LNCaP clone FGC (cell line): ENCODE measurements around the gene SORCS2.

Experiments used
- DNase-seq: peaks from one replicate; pipeline ENCODE4 v3.0.0-alpha.2; 2011; ENCODE audit warnings: low read depth
- H3K4me3 ChIP-seq: 2 replicates; pipeline ENCODE4 v1.5.1; 2011; ENCODE audit warnings: mild to moderate bottlenecking, low read depth, low read length, control low read depth
- TF ChIP-seq, protein P1 (sequence below): IDR thresholded peaks from 2 replicates; pipeline ENCODE4 v1.5.1; 2012; ENCODE audit warnings: mild to moderate bottlenecking; ENCODE audit not compliant: control insufficient read depth, insufficient read depth; ENCODE audit errors: extremely low read depth

The SORCS2 gene

DNA sequence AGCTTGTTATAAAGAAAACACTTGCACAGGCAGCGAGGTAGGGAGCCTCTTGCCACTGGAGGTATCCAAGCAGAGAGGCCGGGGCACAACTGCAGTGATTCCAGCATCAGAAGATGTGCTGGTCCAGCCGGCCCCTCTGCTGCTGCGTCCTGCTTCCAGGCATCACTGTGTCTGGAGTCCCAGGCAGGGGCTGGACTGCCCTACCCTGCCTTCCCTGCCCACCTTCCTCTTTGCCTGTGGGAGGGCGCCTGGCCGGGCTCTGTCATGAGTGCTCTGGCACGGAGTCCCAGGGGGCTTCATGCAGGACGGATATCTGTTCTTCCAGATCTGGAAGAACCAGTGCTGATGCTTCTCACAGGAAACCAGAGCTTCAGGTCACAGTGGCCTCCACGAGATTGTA, 430.0 kb downstream of the SORCS2 start:
- TF ChIP-seq, protein P1, sequence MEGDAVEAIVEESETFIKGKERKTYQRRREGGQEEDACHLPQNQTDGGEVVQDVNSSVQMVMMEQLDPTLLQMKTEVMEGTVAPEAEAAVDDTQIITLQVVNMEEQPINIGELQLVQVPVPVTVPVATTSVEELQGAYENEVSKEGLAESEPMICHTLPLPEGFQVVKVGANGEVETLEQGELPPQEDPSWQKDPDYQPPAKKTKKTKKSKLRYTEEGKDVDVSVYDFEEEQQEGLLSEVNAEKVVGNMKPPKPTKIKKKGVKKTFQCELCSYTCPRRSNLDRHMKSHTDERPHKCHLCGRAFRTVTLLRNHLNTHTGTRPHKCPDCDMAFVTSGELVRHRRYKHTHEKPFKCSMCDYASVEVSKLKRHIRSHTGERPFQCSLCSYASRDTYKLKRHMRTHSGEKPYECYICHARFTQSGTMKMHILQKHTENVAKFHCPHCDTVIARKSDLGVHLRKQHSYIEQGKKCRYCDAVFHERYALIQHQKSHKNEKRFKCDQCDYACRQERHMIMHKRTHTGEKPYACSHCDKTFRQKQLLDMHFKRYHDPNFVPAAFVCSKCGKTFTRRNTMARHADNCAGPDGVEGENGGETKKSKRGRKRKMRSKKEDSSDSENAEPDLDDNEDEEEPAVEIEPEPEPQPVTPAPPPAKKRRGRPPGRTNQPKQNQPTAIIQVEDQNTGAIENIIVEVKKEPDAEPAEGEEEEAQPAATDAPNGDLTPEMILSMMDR, result no peak
- H3K4me3 ChIP-seq, result no peak overlapping the region
- DNase-seq, result no peak

DNA sequence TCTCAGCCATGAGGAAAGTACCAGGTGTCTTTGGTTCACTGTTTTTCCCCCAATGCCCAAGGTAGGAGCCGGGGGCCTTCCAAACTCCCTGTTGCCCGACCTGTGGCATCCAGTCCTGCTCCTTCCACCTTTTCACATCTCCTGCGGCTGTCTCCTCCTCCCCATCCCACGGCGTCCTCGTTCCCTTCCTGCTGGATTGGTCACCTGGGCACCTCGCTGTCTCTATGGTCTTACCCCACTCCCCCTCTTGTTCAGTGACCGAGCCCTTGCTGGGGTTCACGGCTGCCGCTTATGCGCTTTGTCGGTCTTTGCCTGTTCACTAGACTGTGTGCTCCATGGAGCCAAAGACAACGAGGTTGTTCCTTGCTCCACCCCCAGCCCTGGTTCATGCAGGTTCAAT, 431.1 kb downstream of the SORCS2 start:
- TF ChIP-seq, protein P1, result no peak
- H3K4me3 ChIP-seq, result no peak overlapping the region

DNA sequence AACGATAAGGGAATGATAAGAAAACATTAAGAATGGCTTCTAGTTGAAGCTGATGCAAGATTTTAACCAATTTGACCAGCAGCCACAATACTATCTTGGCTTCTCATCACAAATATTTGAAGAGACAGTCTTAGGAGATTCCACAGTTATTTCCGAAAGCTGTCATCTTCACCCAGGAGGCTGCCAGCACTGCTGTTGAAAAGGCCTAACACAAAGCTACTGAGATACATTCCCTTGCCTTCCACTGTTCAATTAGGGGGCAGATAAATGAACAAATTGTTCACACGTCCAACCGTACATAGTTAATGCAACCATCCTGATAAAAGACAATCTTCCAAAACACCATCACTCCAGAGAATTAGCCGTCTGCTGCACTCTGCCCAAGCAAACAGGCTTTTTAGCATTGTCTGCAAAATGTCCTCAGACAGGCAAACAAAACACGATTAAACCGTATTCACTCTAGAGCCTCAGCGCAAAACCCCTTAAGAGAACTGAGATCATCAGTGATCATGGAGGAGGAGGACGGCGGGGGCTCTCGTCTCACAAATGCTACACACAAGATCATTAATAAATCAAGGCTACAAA, 432.1 kb downstream of the SORCS2 start:
- TF ChIP-seq, protein P1, result no peak
- no peak overlapping the region for H3K4me3 ChIP-seq
- DNase-seq, result no peak

More for the DNA sequence above, 431.1 kb downstream of the SORCS2 start:
- no peak for DNase-seq

DNA sequence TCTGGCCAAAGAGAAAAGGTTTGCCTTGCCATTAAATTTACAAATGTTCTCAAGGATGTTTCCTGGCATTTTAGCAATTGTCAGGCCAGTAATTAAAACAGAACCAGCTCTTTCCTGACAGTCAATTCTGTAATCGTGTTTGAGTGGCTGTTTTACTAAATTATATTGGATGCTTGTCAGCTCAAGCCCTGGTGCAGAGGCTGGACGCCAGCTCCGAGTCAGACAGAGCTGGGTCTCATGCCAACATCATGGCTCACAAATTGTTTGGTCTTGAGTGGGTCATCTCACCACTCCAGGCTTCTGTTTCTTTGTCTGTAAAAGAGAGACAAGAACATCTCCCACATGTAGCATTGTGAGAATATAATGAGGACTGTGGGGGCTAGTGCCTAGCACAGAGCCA, 432.7 kb downstream of the SORCS2 start:
- no peak for DNase-seq
- TF ChIP-seq, protein P1, result no peak
- H3K4me3 ChIP-seq, result no peak overlapping the region

DNA sequence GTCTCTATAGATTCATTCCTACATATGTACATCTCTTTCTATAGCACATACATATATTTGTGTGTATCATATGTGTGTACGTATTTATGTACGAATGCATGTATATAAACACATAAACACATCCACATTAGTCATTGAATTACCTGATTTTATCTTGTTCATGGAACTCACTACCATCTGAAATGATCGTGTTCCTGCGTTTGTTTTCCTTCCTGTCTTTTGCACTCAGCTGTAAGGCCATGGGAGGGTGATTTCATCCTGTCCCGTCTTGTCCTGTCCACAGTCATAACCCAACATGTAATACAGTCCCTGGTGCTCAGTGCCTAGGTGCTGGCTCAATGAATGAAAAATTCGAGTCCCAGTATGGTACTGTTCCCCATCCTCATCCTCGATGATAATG, 434.2 kb downstream of the SORCS2 start:
- TF ChIP-seq, protein P1, result no peak
- no peak overlapping the region for H3K4me3 ChIP-seq
- DNase-seq, result no peak

DNA sequence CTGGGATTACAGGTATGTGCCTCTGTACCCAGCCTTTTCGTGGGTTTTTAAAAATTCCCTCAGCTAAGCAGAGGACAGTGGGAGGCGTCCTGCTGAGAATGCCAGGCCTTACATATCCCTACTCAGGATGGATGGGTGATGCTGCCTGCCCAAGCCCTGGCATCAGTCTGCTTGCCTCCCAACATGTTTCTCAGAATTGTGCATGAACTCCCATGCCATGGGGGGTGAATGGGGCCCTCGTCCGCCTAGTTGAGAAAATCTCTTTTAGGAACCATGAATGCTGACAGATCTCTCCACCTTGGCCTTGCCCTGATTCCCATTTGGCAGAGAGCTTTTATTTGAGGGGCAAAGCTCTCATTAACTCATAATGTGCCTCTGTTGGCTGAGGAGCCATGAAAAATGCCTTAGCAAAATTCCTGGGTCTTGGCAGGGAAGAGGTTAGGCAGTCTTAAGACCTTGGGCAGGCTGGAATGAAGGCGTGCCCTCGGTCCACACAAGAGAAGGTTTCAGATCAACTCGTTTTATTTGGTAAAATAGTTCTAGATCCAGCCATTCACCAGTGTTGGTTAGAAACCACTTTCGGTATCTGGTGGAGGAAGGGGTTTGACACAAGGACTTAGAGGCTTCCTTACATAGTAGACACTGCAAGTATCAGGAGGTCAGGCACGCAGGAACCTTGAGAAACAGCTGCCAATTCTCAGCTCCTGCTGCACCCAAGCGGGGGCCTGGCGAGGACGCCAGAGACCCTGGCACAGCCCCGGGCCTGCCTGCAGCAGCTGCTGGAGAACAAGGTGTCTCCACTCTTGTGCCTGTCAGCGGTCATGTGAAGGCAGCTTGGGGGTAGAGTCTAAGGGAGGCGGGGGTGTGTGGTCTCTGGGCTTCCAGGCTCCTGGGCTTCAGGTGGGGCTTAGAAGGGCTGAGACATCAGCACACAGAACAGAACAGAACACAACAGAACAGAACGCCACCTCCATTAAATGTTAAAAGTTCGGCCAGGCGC, 435.2 kb downstream of the SORCS2 start:
- TF ChIP-seq, protein P1, result no peak
- no peak for DNase-seq
- no peak overlapping the region for H3K4me3 ChIP-seq
